Measurements from ENCODE around the gene CC2D2A.
"Not testable (repeated sequence)": the region's sequence is repeated elsewhere in the genome, so short reads cannot be mapped to it uniquely, and the experiment has no call there.

CC2D2A gene

DNA sequence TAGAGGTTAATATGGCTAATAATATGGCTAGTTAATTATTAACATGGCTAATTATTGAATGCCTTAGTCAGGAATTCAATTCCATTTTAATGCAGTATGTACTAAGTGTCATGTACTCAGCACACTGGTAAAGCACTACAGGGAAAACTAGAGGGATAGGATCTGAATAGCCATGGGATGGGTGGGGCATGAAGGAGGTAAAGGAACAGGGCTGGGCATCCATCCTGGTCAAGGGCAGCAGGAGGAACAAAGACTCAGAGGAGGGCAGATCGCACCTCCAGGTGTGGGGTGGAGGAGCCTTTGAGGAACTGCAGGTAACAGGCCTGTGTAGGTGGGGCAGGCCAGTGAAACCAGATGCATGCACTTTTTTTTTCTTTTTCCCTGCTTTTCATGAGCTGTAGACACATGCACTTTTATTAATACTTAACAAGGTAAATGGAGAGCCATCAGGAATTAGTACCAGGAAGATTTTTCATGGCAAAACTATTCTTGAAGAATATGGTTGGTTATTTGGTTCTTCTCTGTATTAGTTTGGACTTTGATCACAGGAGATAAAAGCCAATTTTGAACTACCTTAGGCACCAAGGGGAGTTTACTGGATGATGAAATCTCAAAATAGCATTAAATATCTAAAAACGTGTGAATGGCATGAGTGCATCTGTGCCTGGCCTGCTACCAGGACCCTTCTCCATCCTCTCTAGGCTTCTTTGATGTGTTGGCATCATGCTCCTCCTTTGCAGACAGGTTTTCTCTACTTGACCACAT lies 88.3 kb downstream of the CC2D2A start:
- DNase-seq (ENCODE audit: low read depth), result no peak

DNA sequence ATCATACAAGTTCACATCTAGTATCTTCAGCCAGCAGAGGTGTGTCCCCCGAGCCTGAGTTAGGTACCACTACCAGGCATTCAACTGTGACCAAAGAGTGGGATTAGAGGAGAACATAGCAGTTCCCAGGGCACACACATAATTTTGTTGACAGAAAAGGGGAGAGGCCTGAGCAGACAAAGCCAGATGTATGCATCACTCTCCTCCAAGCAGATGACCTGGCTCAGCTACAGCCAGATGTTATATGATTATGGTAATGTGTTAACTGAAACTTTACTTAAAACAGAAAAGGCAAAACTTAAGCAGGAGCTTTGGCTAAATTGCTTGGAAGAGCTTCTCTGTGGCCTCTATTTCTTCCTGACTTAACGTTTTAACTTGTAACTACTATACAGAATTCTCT lies 88.9 kb downstream of the CC2D2A start:
- no peak for DNase-seq (ENCODE audit: low read depth)

DNA sequence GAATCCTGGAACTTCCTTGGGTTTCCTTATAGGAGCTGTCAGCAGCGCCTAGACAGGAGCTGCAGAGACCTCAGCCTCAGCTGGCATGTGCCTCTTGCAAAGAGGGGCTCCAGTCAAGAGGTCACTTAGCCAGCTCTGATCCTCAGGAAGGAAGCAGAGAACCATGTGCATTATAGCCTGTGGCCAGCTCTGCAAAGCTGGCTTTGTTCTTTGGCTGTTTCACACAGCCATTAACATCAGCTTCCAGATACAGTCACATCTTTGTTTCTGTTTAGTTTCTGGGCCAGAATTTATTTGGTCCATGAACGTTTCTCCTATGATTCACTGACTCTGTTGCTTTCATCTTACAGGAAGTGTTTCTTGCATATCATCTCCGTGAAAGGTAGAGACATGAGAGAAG lies 92.4 kb downstream of the CC2D2A start:
- no peak for DNase-seq (ENCODE audit: low read depth)

DNA sequence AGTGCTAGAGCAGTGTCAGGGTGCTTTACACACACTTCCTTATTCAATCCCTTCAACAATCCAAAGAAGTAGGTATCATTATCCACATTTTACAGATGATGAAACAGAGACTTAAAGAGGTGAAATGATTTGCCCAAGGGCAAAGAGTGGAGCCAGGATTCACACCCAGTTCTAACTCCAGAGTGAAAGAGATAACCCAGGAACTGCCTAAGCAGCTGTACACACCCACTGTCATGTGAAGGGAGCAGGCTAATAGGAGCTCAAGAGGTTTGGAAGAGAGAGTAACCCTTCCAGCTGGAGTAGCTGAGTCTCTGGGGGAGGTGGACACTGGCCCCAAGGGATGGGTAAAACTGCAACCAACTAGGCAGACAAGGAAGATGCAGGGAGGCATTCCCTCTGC lies 92.9 kb downstream of the CC2D2A start:
- DNase-seq (ENCODE audit: low read depth), result no peak

DNA sequence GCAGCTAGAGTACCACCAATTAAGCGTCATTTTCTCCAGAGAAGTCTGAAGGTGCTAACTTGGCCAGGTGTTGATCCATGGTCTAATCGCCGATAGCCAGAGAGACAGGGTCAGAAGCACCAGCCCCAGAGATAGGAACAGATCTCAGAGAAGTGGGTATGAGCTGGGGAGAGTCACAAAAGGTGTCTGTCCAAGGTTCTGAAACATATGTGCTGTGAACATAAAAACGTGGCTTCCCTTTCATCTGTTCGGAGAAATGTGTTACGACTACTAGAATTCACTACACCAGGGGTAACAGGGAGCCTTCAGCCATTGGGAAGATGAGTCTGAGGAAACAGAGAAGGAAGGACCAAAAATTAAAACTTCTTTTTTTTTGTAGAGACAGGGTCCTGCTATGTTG lies 94.2 kb downstream of the CC2D2A start:
- no peak for DNase-seq (ENCODE audit: low read depth)

DNA sequence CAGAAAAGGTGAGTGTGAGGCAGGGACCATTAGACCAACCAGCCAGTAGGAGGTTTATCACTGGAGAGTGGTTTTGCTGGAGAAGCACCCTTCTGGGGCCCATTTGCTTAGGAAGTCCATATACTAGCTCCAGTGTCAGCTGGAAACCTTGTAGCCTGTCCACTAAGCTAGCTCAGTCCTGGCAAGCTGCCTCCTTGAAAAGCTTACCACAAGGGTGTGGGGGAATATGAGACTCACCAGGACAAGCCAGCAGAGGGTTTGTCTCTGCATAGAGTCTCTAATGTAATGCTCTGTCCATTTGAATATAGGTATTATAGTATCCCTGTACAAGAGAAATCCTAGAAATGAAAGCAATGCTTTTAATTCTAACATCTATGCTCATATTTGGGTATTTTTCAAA lies 99.1 kb downstream of the CC2D2A start:
- no peak for DNase-seq (ENCODE audit: low read depth)

DNA sequence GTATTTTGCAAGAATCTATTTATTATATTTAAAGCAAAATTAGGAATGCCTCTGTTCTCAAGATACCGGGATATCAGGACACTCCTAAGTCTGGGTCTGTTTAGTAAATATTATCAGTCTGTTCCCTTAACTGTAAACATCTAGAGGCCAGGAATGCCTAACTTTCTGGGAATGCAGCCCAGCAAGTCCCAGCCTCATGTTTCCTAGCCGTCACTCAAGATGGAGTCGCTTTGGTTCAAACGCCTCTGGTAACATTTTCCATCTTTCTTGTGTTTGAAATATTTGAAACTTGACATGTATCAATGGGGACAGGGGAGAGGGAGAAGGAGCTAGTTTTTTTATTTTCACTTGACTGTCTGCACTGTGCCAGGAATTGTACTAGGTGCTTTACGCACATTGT lies 100.1 kb downstream of the CC2D2A start:
- no peak for DNase-seq (ENCODE audit: low read depth)

DNA sequence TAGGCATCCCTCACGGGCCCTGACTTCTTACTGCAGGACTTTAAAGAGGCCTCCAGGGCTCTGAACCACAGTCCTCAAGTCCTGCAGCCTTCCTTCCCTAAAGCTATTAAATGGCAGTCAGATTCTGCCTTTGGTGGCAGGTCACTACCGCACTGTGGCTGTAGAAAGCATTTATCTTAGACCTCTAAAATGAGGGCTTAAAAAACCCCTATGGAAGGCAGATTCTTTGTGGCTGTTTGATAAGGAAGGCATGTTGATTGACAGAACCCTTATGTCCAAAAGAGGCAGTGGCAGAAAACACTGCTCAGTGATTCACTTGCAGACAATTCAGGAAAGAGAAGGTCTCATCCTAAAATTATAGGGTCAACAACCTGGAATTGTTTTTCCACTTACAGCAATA lies 106.3 kb downstream of the CC2D2A start:
- no peak for DNase-seq (ENCODE audit: low read depth)

DNA sequence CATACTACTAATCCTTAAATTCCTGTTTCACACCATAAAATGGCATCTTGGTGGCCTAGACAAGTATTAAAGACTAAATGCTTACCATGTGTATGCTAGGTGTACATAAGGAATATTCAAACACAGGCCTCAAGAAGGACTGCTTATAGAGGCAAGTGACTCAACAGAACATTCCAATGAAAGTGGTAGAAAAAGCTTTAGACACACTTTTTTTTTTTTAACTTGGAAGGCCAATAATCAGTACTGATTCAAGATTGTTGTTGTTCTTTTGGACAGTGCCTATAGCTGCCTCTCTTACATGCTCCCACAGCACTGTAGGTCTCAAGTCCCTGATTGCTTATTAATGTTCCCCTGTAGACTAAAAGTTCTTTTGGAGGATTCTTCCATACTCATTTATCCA lies 107.8 kb downstream of the CC2D2A start:
- no peak for DNase-seq (ENCODE audit: low read depth)

DNA sequence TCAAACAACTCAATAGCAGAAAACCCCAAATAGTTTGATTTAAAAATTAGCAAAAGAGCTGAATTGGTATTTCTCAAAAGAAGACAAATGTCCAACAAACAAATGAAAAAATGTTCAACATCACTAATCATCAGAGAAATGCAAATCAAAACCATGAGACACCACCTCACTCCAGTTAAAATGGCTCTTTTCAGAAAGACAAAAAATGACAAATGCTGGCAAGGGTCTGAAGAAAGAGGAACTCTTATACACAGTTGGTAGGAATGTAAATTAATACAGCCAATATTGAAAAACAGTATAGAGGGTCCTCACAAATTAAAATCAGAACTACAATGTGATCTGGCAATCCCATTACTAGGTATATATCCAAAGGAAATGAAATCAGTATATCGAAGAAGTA lies 115.1 kb downstream of the CC2D2A start:
- DNase-seq (ENCODE audit: low read depth), result no peak

DNA sequence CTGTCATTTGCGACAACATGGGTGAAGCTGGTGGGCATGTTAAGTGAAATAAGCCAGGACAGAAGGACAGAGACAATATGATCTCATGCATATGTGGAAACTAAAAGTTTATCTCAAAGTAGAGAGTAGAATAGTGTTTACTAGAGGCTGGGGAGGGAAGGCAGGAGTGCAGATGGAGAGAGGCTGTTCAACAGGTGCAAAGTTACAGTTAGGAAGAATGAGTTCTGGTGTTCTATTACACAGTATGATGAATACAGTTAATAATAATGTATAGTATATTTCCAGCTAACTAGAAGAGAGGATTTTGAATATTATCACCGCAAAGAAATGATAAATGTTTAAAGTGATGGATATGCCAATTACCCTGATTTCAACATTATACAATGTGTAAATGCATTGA lies 115.6 kb downstream of the CC2D2A start:
- DNase-seq (ENCODE audit: low read depth), result no peak

DNA sequence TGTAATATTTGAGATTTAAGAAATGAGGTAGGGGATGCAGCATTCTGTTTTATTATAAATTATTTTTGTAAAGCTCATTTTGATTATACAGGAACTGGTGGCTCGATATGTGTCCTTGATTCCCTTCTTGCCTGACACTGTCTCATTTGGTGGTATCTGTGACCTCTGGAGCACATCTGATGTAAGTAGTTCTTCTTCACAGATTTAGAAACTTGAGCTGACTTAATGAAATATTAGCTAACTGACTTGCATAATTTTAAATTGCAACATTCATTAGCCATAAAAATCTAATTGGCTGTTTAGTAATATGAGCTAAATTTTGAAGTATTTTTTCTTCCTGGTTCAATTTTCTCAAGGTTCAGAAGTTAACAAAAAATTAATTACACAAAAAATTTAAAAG lies 116.4 kb downstream of the CC2D2A start:
- DNase-seq (ENCODE audit: low read depth), result no peak

DNA sequence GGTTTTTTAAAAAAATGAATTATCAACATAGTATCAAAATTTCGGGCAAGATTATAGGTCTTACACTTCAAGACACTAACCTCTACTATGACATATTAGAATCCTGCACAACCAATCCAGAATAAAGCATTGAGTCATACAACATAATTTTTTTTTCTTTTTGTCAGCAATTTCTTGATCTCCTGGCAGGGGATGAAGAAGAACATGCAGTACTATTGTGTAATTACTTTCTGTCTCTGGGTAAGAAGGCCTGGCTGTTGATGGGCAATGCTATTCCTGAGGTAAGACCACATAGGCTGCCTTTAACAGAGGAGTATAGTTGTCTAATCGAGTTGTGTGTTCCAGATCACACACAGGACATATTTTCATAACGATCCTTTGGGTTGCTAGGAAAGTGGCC lies 118.0 kb downstream of the CC2D2A start:
- DNase-seq (ENCODE audit: low read depth), result no peak

DNA sequence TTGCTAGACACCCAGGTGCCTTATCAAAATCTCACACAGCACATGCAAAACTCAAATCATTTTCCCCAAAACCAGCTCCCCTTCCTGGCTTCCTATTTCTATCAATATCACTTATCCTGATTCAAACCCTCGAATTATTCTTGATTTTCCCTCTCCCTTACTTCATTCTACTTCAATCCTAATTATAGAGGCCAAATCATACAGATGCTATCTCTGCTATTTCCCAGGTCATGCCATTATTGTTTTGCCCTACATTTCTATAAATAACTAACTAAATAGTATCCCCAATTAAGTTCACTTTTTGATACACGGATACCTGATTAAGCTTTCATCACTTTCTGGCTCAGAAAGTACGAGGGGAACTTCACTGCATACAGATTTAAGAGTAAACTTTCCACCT lies 123.1 kb downstream of the CC2D2A start:
- DNase-seq (ENCODE audit: low read depth), result no peak

DNA sequence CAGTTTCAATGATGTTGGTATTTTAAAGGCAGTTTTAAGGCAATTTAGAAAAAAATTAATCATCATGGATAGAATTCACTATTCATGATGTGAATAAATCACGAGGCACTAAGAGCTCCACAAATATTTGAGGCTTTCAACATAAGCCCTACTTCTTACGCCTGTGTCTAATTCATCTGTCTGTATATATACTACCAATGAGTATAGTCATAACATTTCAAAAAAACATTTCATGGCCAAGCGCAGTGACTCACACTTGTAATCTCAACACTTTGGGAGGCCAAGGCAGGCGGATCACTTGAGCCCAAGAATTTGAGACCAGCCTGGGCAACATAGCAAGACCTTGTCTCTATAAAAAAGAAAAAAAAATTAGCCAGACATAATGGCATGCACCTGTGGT lies 129.0 kb downstream of the CC2D2A start:
- DNase-seq (ENCODE audit: low read depth), result no peak

DNA sequence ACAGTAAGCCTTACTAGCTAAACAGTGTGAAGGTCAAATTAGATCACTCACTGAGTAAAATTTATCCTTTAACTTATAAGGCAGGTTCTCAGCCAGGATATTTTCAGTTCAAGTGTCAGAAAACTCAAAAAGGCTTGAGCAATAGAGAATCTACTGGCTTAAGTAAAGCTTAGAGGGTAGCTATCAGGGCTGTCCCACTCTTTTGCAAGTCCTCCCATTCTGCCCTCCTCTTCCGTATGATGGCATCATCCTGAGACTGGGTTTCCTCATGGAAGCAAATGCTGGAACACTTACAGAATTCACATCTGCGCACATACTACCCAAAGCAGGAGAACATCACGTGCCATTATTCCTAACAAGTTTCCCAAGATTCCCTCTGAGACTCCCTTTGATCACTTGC lies 130.5 kb downstream of the CC2D2A start:
- no peak for DNase-seq (ENCODE audit: low read depth)

DNA sequence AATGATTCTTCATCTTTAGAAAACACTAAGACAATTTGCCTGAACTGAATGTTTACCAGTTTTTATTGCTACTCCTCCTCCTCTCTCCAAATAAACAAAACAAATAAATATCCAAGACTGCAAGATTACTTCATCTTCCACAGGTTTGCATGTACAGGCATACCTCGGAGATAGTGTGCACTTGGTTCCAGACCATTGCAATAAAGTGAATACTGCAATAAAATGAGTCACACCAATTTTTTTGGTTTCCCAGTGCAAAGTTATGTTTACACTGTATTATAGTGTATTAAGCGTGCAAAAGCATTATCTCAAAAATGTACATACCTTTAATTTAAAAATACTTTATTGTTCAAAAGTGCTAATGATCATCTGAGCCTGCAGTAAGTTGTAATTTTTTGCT lies 132.2 kb downstream of the CC2D2A start:
- no peak for DNase-seq (ENCODE audit: low read depth)

DNA sequence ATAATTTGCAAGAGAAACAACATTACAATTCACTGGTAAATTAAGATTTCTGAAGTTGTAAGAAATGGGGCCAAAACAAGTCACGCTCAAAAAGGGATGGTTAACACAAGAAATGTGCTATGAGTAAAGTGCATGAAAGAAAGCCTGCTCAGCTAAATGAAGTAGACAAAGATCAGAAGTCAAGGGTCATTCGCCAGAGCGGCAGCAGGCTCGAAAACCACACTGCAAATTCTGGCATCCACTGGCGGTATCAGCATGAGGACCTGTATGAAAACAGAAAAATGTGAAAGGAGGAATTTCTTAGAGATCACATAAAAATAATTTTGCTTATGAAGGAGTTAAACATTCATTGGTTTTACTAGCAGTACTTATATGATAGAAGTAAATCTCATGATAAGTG lies 135.9 kb downstream of the CC2D2A start:
- DNase-seq (ENCODE audit: low read depth), result no peak

DNA sequence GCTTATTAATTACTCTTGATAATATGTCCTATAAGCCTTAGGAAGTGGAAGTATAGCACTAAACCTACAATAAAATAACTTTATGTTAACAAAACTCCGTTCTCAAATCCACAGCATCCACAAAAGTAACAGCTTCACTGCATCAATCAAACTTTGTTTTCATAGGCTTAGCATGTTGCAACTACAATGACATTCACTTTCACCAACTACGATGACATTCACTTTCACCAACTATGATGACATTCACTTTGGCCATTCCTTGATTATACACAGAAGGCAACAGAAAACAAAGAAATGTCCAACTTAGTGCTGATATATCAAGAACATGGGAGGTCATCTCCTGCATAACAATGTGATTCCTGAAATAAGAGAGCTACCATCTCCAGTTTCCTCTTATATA lies 141.2 kb downstream of the CC2D2A start:
- DNase-seq (ENCODE audit: low read depth), result no peak

DNA sequence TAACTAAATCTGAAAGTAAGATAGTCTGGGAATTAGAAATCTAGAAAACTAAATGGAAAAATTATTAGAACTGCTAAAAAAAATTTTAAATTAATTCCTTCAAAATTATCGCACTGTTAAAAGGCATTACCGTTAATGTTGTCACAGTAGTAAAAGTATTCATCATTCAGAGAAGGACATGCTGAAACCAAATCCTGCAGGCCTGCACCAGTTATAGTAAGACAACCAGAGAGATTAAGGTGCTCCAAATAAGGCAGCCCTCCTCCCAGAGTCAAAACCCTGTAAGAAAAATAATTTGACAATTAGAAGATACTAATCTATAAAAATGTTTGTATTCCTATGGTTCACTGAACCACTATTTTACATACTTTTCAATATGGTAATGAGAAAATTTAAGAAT lies 142.5 kb downstream of the CC2D2A start:
- DNase-seq (ENCODE audit: low read depth), result no peak

DNA sequence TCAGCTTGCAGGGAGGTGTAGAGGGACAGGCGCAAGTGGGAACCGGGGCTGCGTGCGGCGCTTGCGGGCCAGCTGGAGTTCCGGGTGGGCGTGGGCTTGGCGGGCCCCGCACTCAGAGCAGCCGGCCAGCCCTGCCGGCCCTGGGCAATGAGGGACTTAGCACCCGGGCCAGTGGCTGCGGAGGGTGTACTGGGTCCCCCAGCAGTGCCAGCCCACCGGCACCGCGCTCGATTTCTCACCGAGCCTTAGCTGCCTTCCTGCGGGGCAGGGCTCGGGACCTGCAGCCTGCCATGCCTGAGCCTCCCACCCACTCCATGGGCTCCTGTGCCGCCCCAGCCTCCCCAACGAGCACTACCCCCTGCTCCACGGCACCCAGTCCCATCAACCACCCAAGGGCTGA lies 145.2 kb downstream of the CC2D2A start:
- DNase-seq (ENCODE audit: low read depth), result not testable (repeated sequence)

DNA sequence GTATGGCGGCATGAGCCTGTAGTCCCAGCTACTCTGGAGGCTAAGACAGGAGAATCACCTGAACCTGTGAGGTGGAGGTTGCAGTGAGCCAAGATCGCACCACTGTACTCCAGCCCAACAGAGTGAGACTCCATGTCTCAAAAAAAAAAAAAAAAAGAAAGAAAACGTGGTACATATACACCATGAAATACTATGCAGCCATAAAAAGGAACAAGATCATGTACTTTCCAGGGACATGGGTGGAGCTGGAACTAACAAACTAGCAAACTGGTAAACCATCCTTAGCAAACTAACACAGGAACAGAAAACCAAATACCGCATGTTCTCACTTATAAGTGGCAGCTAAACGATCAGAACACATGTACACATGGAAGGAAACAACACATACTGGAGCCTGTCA lies 147.7 kb downstream of the CC2D2A start:
- DNase-seq (ENCODE audit: low read depth), result not testable (repeated sequence)

DNA sequence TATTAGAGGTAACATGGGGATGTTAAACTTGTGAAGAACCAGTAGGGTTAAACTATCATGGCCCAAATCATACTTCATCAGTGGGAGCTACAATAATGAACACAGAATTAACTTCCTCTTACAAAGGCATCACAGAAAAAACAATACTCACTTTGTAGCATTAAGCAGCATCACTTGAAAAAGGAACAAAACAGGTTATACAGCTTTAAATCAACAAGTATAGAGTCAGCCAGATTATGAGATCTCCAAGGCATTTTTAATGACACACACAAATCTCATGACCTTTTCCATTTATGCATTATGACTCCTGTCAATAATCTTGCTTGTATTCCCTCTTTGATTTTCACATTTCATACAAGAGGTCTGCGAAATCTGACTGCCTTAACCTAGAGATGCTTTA lies 167.1 kb downstream of the CC2D2A start:
- DNase-seq (ENCODE audit: low read depth), result no peak

DNA sequence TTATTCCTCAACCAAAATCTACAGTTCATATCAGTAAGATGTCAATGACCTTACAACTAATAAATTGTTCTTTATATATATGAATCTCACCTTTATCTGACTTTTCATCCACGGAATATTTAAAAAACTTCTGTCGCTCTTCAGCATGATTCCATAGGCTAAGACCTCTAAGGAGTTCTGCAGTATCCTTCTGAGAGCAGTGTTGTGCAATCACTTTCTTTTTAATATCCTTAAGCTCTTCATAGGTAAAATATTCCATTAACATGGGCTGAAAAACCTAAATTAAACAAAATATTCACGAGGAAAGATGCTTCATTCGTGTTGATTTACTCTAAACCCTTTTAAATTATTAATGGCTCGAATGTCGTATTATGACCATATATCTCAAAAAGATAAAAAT lies 168.7 kb downstream of the CC2D2A start:
- DNase-seq (ENCODE audit: low read depth), result no peak

DNA sequence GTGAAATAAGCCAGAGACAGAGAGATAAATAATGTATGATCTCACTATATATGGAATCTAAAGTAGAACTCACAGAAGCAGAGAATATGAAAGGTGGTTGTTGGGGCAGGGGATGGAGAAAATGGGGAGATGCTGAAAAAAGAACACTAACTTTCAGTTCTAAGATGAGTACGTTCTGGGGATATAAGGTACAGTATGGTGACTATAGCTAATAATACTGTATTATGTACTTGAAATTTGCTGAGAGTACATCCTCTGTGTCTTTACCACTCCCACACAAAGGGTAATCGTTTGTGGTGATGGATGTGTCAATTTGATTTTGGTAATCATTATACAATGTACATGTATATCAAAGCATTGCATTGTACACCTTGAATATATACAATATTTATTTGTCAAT lies 178.9 kb downstream of the CC2D2A start:
- no peak for DNase-seq (ENCODE audit: low read depth)
